Stomach (tissue), 4 donors: ENCODE data around the gene MZT2B.

Experiments
- EP300 ChIP-seq: sonication (generic); formaldehyde crosslinking; IDR thresholded peaks from one replicate; pipeline ENCODE4 v1.6.1; 2017; ENCODE audit warnings: antibody characterized with exemption
- POLR2A ChIP-seq, 4 donors: fragments of 450-650 bp; IDR thresholded peaks; one replicate each; pipeline ENCODE4 v1.6.1; 2016; ENCODE audit warnings: antibody characterized with exemption in 4 of 4, control low read depth in 2 of 4, mild to moderate bottlenecking in 1 of 4, moderate library complexity in 1 of 4
- POLR2AphosphoS5 ChIP-seq, 3 donors: sonication (generic); formaldehyde crosslinking; IDR thresholded peaks; one replicate each; pipeline ENCODE4 v1.6.1; 2016; ENCODE audit warnings: antibody characterized with exemption in 3 of 3
- TF ChIP-seq, protein P1 (sequence below), 7 experiments: fragments of 450-650 bp in 4 of 7; fragments of 200-600 bp in 3 of 7; sonication (generic) in 3 of 7; IDR thresholded peaks; one replicate each; pipeline ENCODE4 v1.5.1; 2016 to 2019; ENCODE audit warnings: antibody characterized with exemption in 7 of 7, control low read depth in 2 of 7, mild to moderate bottlenecking in 1 of 7

DNA sequence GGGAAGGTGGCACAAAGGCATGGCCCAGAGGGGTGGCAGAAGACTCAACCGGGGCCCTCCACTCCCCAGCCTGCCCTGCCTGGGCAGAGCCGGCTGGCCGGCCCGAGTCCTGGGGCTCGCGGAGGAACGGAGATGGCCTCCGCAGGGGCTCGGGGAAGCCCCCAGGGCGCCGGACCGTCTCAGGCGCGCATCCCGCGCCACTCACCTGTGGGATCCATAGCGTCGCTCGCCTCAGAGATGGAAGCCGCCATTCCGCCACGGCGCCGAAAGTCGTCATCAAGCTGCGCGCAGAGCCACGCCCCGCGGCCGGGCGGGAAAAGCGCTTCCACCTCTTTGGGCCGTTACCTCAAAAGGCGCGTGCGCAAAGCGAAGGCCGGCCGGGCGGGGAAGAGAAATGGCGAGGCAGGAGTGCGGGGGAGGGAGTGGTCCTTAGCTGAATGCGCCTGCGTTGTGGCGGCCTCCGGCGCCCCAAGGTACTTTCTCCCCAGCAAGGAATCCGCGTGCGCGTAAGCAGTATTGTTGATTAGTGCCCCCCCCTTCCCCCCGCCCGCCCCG, 660 bp upstream of the MZT2B start, which contains the start of gene SMPD4:
- TF ChIP-seq, protein P1, sequence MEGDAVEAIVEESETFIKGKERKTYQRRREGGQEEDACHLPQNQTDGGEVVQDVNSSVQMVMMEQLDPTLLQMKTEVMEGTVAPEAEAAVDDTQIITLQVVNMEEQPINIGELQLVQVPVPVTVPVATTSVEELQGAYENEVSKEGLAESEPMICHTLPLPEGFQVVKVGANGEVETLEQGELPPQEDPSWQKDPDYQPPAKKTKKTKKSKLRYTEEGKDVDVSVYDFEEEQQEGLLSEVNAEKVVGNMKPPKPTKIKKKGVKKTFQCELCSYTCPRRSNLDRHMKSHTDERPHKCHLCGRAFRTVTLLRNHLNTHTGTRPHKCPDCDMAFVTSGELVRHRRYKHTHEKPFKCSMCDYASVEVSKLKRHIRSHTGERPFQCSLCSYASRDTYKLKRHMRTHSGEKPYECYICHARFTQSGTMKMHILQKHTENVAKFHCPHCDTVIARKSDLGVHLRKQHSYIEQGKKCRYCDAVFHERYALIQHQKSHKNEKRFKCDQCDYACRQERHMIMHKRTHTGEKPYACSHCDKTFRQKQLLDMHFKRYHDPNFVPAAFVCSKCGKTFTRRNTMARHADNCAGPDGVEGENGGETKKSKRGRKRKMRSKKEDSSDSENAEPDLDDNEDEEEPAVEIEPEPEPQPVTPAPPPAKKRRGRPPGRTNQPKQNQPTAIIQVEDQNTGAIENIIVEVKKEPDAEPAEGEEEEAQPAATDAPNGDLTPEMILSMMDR (IDR thresholded peaks at IDR 0.05) = peak in 1 of 7 experiments; percentile 4
- TF ChIP-seq POLR2A (IDR thresholded peaks at IDR 0.05) = no peak
- no peak for TF ChIP-seq EP300
- TF ChIP-seq POLR2AphosphoS5 (IDR thresholded peaks at IDR 0.05) = peak; percentile 77 to 93 (median 81)
